ENCODE data around the gene BIN1. TPM values are rescaled to one million over a fixed set of nuclear protein-coding genes. Genes with fewer than 3 reads are reported as not detected.

BIN1 gene
- total RNA-seq, 1 experiment from 2014 or later: 31.8 TPM

- CTCF ChIA-PET: no interaction called here
- H3K79me2 ChIP-seq (ENCODE audit: insufficient read depth, low read length): no peaks in the 10 kb centered on the region
- TF ChIP-seq JUND (IDR thresholded peaks at IDR 0.05): no peak
- POLR2A ChIA-PET: no interaction called here
- BruUV-seq (replicated peaks): no TSS peak
- H3K36me3 ChIP-seq (ENCODE audit: control insufficient read depth in 1 of 2, insufficient read depth in 2 of 2, low read length in 2 of 2): no peaks in the 10 kb centered on the region
- H3K9me3 ChIP-seq (ENCODE audit: control insufficient read depth in 1 of 2, insufficient read depth in 1 of 2, low read depth in 1 of 2, low read length in 2 of 2): no peaks in the 10 kb centered on the region
- RAD21 ChIA-PET (ENCODE audit: low non-redundant PET in 1 of 2, low total read pairs in 2 of 2, uncharacterized antibody in 2 of 2, unreplicated experiment in 2 of 2): no interaction called here
- ATAC-seq (no peak), DNase-seq (ENCODE audit: low read depth, low spot score) (no peak)
- H3K27me3 ChIP-seq (ENCODE audit: insufficient read depth, low read length): no peaks in the 10 kb centered on the region
- no peak overlapping the region for H3K4me3 ChIP-seq (replicated peaks in 1 of 2; ENCODE audit: low read depth in 1 of 2, low read length in 2 of 2)
- intact Hi-C loops (cut with micrococcal nuclease): no loop called here
- no peak overlapping the region for H3K27ac ChIP-seq (ENCODE audit: low read depth, low read length)
- H4K20me1 ChIP-seq (ENCODE audit: insufficient read depth): no peaks in the 10 kb centered on the region
- H3K4me2 ChIP-seq (ENCODE audit: low read length): no peak overlapping the region
- no peak overlapping the region for H2AFZ ChIP-seq (ENCODE audit: low read depth, low read length, poor library complexity, severe bottlenecking)
- H3K4me1 ChIP-seq (ENCODE audit: control insufficient read depth in 1 of 2, insufficient read depth in 2 of 2, low read length in 2 of 2): no peaks in the 10 kb centered on the region
- H3K9me2 ChIP-seq (ENCODE audit: insufficient read depth): no peaks in the 10 kb centered on the region
- H3K9ac ChIP-seq (ENCODE audit: low read length): no peak overlapping the region
Observed at GRCh38 chr2:127034051-127034450, 72.9 kb downstream of the BIN1 start.

- ATAC-seq: no peak
- Histone ChIP-seq H3K4me2 (ENCODE audit: low read length) (no peak overlapping the region), H4K20me1 (ENCODE audit: insufficient read depth) (no peaks in the 10 kb centered on the region), H3K9ac (ENCODE audit: low read length) (no peak overlapping the region), H2AFZ (ENCODE audit: low read depth, low read length, poor library complexity, severe bottlenecking) (no peak overlapping the region), H3K4me3 (replicated peaks in 1 of 2; ENCODE audit: low read depth in 1 of 2, low read length in 2 of 2) (no peak overlapping the region), H3K79me2 (ENCODE audit: insufficient read depth, low read length) (no peaks in the 10 kb centered on the region), H3K36me3 (ENCODE audit: control insufficient read depth in 1 of 2, insufficient read depth in 2 of 2, low read length in 2 of 2) (no peaks in the 10 kb centered on the region), H3K4me1 (ENCODE audit: control insufficient read depth in 1 of 2, insufficient read depth in 2 of 2, low read length in 2 of 2) (no peaks in the 10 kb centered on the region), H3K9me3 (ENCODE audit: control insufficient read depth in 1 of 2, insufficient read depth in 1 of 2, low read depth in 1 of 2, low read length in 2 of 2) (no peaks in the 10 kb centered on the region), H3K9me2 (ENCODE audit: insufficient read depth) (no peaks in the 10 kb centered on the region), H3K27me3 (ENCODE audit: insufficient read depth, low read length) (no peaks in the 10 kb centered on the region), H3K27ac (ENCODE audit: low read depth, low read length) (no peak overlapping the region)
- BruUV-seq (replicated peaks): no TSS peak
- ChIA-PET RAD21 (ENCODE audit: low non-redundant PET in 1 of 2, low total read pairs in 2 of 2, uncharacterized antibody in 2 of 2, unreplicated experiment in 2 of 2) (no interaction called here), POLR2A (no interaction called here), CTCF (interaction anchor here (1.0 kb wide), 1 partner anchor 35 kb away, joined by 3 read pairs; no protein-coding TSS in a partner anchor)
- intact Hi-C loops (cut with micrococcal nuclease): no loop called here
- no peak for DNase-seq (ENCODE audit: low read depth, low spot score)
- no peak for TF ChIP-seq CBX3 (IDR thresholded peaks at IDR 0.05; ENCODE audit: low read depth)
- TF ChIP-seq ZBTB33 (IDR thresholded peaks at IDR 0.05; ENCODE audit: extremely low read depth, insufficient replicate concordance, low read length): no peak
- no peak for TF ChIP-seq ZFX (IDR thresholded peaks at IDR 0.05)
- TF ChIP-seq EGR1 (IDR thresholded peaks at IDR 0.05; ENCODE audit: low read depth): no peak
- TF ChIP-seq EZH2phosphoT487 (IDR thresholded peaks at IDR 0.05; ENCODE audit: borderline replicate concordance): no peak
- TF ChIP-seq CEBPB (IDR thresholded peaks at IDR 0.05; ENCODE audit: low read depth): no peak
- TF ChIP-seq SP1 (IDR thresholded peaks at IDR 0.05; ENCODE audit: low read depth): no peak
Observed at GRCh38 chr2:127032621-127033020, 74.3 kb downstream of the BIN1 start.
